Lower leg skin (tissue), 4 donors: ENCODE results near the gene GPR37. TPM values are rescaled to one million over a fixed set of nuclear protein-coding genes. Genes with fewer than 3 reads are reported as not detected.

Experiments used
- DNase-seq, 2 donors: peaks; one replicate each; pipeline ENCODE4 v3.0.0-alpha.2; 2019; ENCODE audit warnings: low spot score in 2 of 2
- H3K4me3 ChIP-seq: fragments of 200-600 bp; sonication (generic); 2 replicates; pipeline ENCODE4 v1.5.1; 2017; ENCODE audit warnings: mild to moderate bottlenecking, low read depth; ENCODE audit not compliant: poor library complexity, severe bottlenecking
- CTCF ChIP-seq, 3 donors: fragments of 450-650 bp; IDR thresholded peaks; one replicate each; pipeline ENCODE4 v1.5.1; 2016; ENCODE audit warnings: antibody characterized with exemption in 3 of 3, mild to moderate bottlenecking in 3 of 3, moderate library complexity in 2 of 3
- POLR2A ChIP-seq, 2 donors: fragments of 450-650 bp; IDR thresholded peaks; one replicate each; pipeline ENCODE4 v1.6.1; 2016 to 2017; ENCODE audit warnings: antibody characterized with exemption in 2 of 2, mild to moderate bottlenecking in 1 of 2, moderate library complexity in 1 of 2
- WGBS, 2 donors: methylation state at CpG; one replicate each; pipeline ENCODE4 v1.1.5; 2018; 5-methylcytosine and 5-hydroxymethylcytosine counted together
- intact Hi-C: fragments of 100-400 bp; cut with DNase I; formaldehyde crosslinking; loops from one replicate; pipeline ENCODE4 v1.15.0; 2023; ENCODE audit warnings: low total_unique reads
- total RNA-seq, 4 donors: library from RNA; depleted of rRNA; stranded (reverse); fragments of >200 nt; gene quantifications; one replicate each; pipeline ENCODE4 v1.1.0, GENCODE V29; 2016

The GPR37 gene
- total RNA-seq, 4 donors from 2014 or later: 3.9 to 8.0 (median 5.3) TPM

GRCh38 chr7:124724507-124725192 lies 40.9 kb downstream of the GPR37 start:
- no peak for TF ChIP-seq CTCF (IDR thresholded peaks at IDR 0.05)
- TF ChIP-seq POLR2A (IDR thresholded peaks at IDR 0.05): no peak
- H3K4me3 ChIP-seq: no peak overlapping the region
- 50 to 63% methylated on average over 4 of the region's 4 CpGs for WGBS, 2 donors
- intact Hi-C loops: no loop called here
- DNase-seq: no peak

- intact Hi-C loops: no loop called here
- TF ChIP-seq CTCF (IDR thresholded peaks at IDR 0.05) (no peak), POLR2A (IDR thresholded peaks at IDR 0.05) (no peak)
- WGBS, 2 donors: 76 to 79% methylated on average over 5 of the region's 5 CpGs
- H3K4me3 ChIP-seq: no peak overlapping the region
- no peak for DNase-seq
Measured at GRCh38 chr7:124724079-124724478, 41.5 kb downstream of the GPR37 start.

GRCh38 chr7:124723012-124723411 lies 42.6 kb downstream of the GPR37 start:
- intact Hi-C loops: no loop called here
- no peak for TF ChIP-seq CTCF (IDR thresholded peaks at IDR 0.05)
- no peak for TF ChIP-seq POLR2A (IDR thresholded peaks at IDR 0.05)
- H3K4me3 ChIP-seq: no peak overlapping the region
- WGBS, 2 donors: 57 to 74% methylated on average over 2 of the region's 2 CpGs
- no peak for DNase-seq

- 64 to 75% methylated on average over 3 of the region's 3 CpGs for WGBS, 2 donors
- no peak overlapping the region for H3K4me3 ChIP-seq
- DNase-seq: no peak
- intact Hi-C loops: no loop called here
- TF ChIP-seq CTCF (IDR thresholded peaks at IDR 0.05): no peak
- no peak for TF ChIP-seq POLR2A (IDR thresholded peaks at IDR 0.05)
Measured at GRCh38 chr7:124722292-124722691, 43.3 kb downstream of the GPR37 start.

GRCh38 chr7:124720195-124720594 lies 45.4 kb downstream of the GPR37 start:
- intact Hi-C loops: no loop called here
- TF ChIP-seq CTCF (IDR thresholded peaks at IDR 0.05): no peak
- no peak for TF ChIP-seq POLR2A (IDR thresholded peaks at IDR 0.05)
- 53 to 67% methylated on average over 1 of the region's 1 CpG for WGBS, 2 donors
- H3K4me3 ChIP-seq: no peak overlapping the region
- DNase-seq: no peak
